H1 (cell line): ENCODE data around the gene PALD1. TPM values are rescaled to one million over a fixed set of nuclear protein-coding genes. Genes with fewer than 3 reads are reported as not detected.

ENCODE experiments used
- CTCF ChIA-PET: fragments of 300-600 bp; sonication (Branson Sonifier 250); formaldehyde crosslinking; loops from one replicate; lab custom pipeline; 2021; ENCODE audit not compliant: partially characterized antibody; lab: Charles Lee
- POLR2A ChIA-PET: fragments of 300-600 bp; sonication (Branson Sonifier 250); formaldehyde crosslinking; loops from one replicate; lab custom pipeline; 2021; ENCODE audit warnings: inconsistent platforms; ENCODE audit not compliant: partially characterized antibody; lab: Charles Lee
- DNase-seq, 2 experiments: peaks; one replicate each; pipeline versions ENCODE4 v3.0.0 to v3.0.0-alpha.2; 2010 to 2022; ENCODE audit warnings: low spot score in 2 of 2, low read depth in 1 of 2, mixed read lengths in 1 of 2
- FAIRE-seq: peaks from 2 replicates; lab custom pipeline; 2011; peaks lifted over from hg19 to GRCh38; lab: Jason Lieb, UNC
- H2AFZ ChIP-seq: 2 replicates; pipeline ENCODE4 v1.8.1; 2012; ENCODE audit warnings: low read length, inconsistent platforms
- H2AK5ac ChIP-seq: 2 replicates; pipeline ENCODE4 v1.6.1; 2013; ENCODE audit warnings: low read depth, low read length
- H2BK120ac ChIP-seq: replicated peaks from 2 replicates; pipeline ENCODE3; 2013; ENCODE audit warnings: low read depth, low read length, inconsistent platforms
- H2BK12ac ChIP-seq: 2 replicates; pipeline ENCODE4 v1.6.1; 2013; ENCODE audit warnings: low read depth, low read length
- H2BK15ac ChIP-seq: 2 replicates; pipeline ENCODE4 v1.6.1; 2013; ENCODE audit warnings: low read length
- H2BK20ac ChIP-seq: 2 replicates; pipeline ENCODE4 v1.6.1; 2013; ENCODE audit warnings: low read length
- H2BK5ac ChIP-seq: 2 replicates; pipeline ENCODE4 v1.6.1; 2013; ENCODE audit warnings: low read depth, low read length
- H3K14ac ChIP-seq: 2 replicates; pipeline ENCODE4 v1.6.1; 2013; ENCODE audit warnings: inconsistent platforms; ENCODE audit not compliant: insufficient read length
- H3K18ac ChIP-seq: 2 replicates; pipeline ENCODE4 v1.6.1; 2013; ENCODE audit warnings: low read length; ENCODE audit errors: extremely low read depth
- H3K23ac ChIP-seq: 2 replicates; pipeline ENCODE4 v1.6.1; 2013; ENCODE audit warnings: inconsistent platforms; ENCODE audit not compliant: insufficient read length
- H3K23me2 ChIP-seq: 2 replicates; pipeline ENCODE4 v1.6.1; 2013; ENCODE audit warnings: low read depth, low read length
- H3K27ac ChIP-seq: 2 replicates; pipeline ENCODE4 v1.6.1; 2011; ENCODE audit warnings: low read depth, low read length, inconsistent platforms
- H3K27me3 ChIP-seq, 4 experiments: replicated peaks in 1 of 4; 1 replicate in 1 of 4; 2 replicates in 3 of 4; pipeline versions ENCODE4 v1.6.1 to v1.8.1; 2011 to 2013; ENCODE audit warnings: low read length in 3 of 4, mild to moderate bottlenecking in 3 of 4, inconsistent platforms in 2 of 4, mixed read lengths in 2 of 4, moderate library complexity in 1 of 4; ENCODE audit not compliant: control insufficient read depth in 3 of 4, insufficient read depth in 3 of 4; ENCODE audit errors: extremely low read depth in 1 of 4
- H3K36me3 ChIP-seq, 4 experiments: 2 replicates each; pipeline versions ENCODE4 v1.6.1 to v1.8.1; 2011 to 2013; ENCODE audit warnings: mild to moderate bottlenecking in 4 of 4, low read length in 3 of 4, moderate library complexity in 2 of 4, control low read depth in 1 of 4, inconsistent platforms in 1 of 4; ENCODE audit not compliant: insufficient read depth in 4 of 4, control insufficient read depth in 2 of 4
- H3K4ac ChIP-seq: replicated peaks from 2 replicates; pipeline ENCODE3; 2013; ENCODE audit warnings: low read length, low read depth, mixed read lengths, inconsistent platforms; ENCODE audit not compliant: insufficient read length
- H3K4me1 ChIP-seq, 4 experiments: replicated peaks in 1 of 4; 1 replicate in 1 of 4; 2 replicates in 3 of 4; pipeline versions ENCODE4 v1.6.1 to v1.8.1; 2011 to 2013; ENCODE audit warnings: low read length in 3 of 4, inconsistent platforms in 2 of 4, mixed read lengths in 1 of 4; ENCODE audit not compliant: insufficient read depth in 4 of 4, control insufficient read depth in 3 of 4
- H3K4me2 ChIP-seq, 2 experiments: 2 replicates each; pipeline versions ENCODE4 v1.6.1 to v1.8.1; 2011 to 2013; ENCODE audit warnings: low read depth in 2 of 2, low read length in 2 of 2, control low read depth in 1 of 2, inconsistent platforms in 1 of 2, mild to moderate bottlenecking in 1 of 2; ENCODE audit not compliant: insufficient read depth in 1 of 2
- H3K4me3 ChIP-seq, 4 experiments: fragments of 200-600, 300-600 bp in 1 of 4; sonication (generic), shearing (Covaris generic), sonication (Bioruptor Twin) in 1 of 4; 2 replicates each; pipeline versions ENCODE4 v1.5.1 to v1.8.1; 2011 to 2016; ENCODE audit warnings: low read length in 4 of 4, low read depth in 3 of 4, control low read depth in 2 of 4, inconsistent platforms in 2 of 4, mild to moderate bottlenecking in 2 of 4, mixed read lengths in 1 of 4, moderate library complexity in 1 of 4; ENCODE audit not compliant: insufficient read depth in 2 of 4; ENCODE audit errors: extremely low read depth in 1 of 4
- H3K56ac ChIP-seq: replicated peaks from 2 replicates; pipeline ENCODE3; 2013; ENCODE audit warnings: low read depth, mild to moderate bottlenecking, mixed read lengths, low read length, inconsistent platforms; ENCODE audit not compliant: insufficient read length
- H3K79me1 ChIP-seq: 2 replicates; pipeline ENCODE4 v1.6.1; 2013; ENCODE audit warnings: low read depth, low read length, control low read depth
- H3K79me2 ChIP-seq, 2 experiments: 2 replicates each; pipeline versions ENCODE4 v1.6.1 to v1.8.1; 2012 to 2013; ENCODE audit warnings: low read length in 2 of 2, mild to moderate bottlenecking in 2 of 2, inconsistent platforms in 1 of 2; ENCODE audit not compliant: insufficient read depth in 2 of 2, control insufficient read depth in 1 of 2
- H3K9ac ChIP-seq, 4 experiments: replicated peaks in 1 of 4; 1 replicate in 1 of 4; 2 replicates in 3 of 4; pipeline versions ENCODE4 v1.6.1 to v1.8.1; 2011 to 2013; ENCODE audit warnings: low read depth in 3 of 4, low read length in 3 of 4, control low read depth in 2 of 4, mild to moderate bottlenecking in 2 of 4, moderate library complexity in 2 of 4, inconsistent platforms in 1 of 4; ENCODE audit errors: extremely low read depth in 1 of 4
- H3K9me3 ChIP-seq, 2 experiments: 2 replicates each; pipeline versions ENCODE4 v1.6.1 to v1.8.1; 2012 to 2013; ENCODE audit warnings: mild to moderate bottlenecking in 2 of 2, moderate library complexity in 2 of 2, control low read depth in 1 of 2, inconsistent platforms in 1 of 2, low read depth in 1 of 2, low read length in 1 of 2, mixed read lengths in 1 of 2; ENCODE audit not compliant: insufficient read depth in 2 of 2
- H4K20me1 ChIP-seq, 2 experiments: replicated peaks in 1 of 2; 2 replicates each; pipeline versions ENCODE3 to v1.8.1; 2011 to 2013; ENCODE audit warnings: inconsistent platforms in 2 of 2, low read length in 2 of 2, mild to moderate bottlenecking in 1 of 2; ENCODE audit not compliant: insufficient read depth in 2 of 2, control insufficient read depth in 1 of 2
- H4K5ac ChIP-seq: 2 replicates; pipeline ENCODE4 v1.6.1; 2013; ENCODE audit warnings: low read length, low read depth, mixed read lengths, inconsistent platforms; ENCODE audit not compliant: insufficient read length
- H4K8ac ChIP-seq: 2 replicates; pipeline ENCODE4 v1.8.0; 2013; ENCODE audit warnings: mild to moderate bottlenecking, moderate library complexity, low read length, inconsistent platforms; ENCODE audit not compliant: insufficient read depth; ENCODE audit errors: extremely low read depth
- H4K91ac ChIP-seq: replicated peaks from 2 replicates; pipeline ENCODE3; 2013; ENCODE audit warnings: low read length, mixed read lengths, inconsistent platforms; ENCODE audit not compliant: insufficient read length
- EZH2 ChIP-seq: fragments of 200-600 bp; sonication (generic); IDR thresholded peaks from 2 replicates; pipeline ENCODE4 v1.7.1; 2012; ENCODE audit warnings: low read depth, mild to moderate bottlenecking, moderate library complexity, low read length, inconsistent platforms; ENCODE audit not compliant: severe bottlenecking
- FOSL1 ChIP-seq: IDR thresholded peaks from 2 replicates; pipeline ENCODE4 v1.6.1; 2011; ENCODE audit warnings: mild to moderate bottlenecking, low read depth, low read length, moderate library complexity; ENCODE audit not compliant: insufficient read depth
- GTF2F1 ChIP-seq: IDR thresholded peaks from 2 replicates; pipeline ENCODE4 v1.6.1; 2012; ENCODE audit warnings: low read depth, low read length, improper control_type of control experiment, borderline replicate concordance
- RXRA ChIP-seq: IDR thresholded peaks from 2 replicates; pipeline ENCODE4 v1.6.1; 2011; ENCODE audit warnings: low read depth, mild to moderate bottlenecking, low read length, moderate library complexity; ENCODE audit not compliant: insufficient read depth
- SAP30 ChIP-seq: fragments of 300-600 bp; sonication (generic); IDR thresholded peaks from 2 replicates; pipeline ENCODE4 v1.7.1; 2012; ENCODE audit warnings: low read length, moderate library complexity, mild to moderate bottlenecking, inconsistent platforms; ENCODE audit not compliant: insufficient read depth, insufficient replicate concordance
- SIRT6 ChIP-seq: IDR thresholded peaks from one replicate; pipeline ENCODE4 v1.7.1; 2012; ENCODE audit warnings: low read length, inconsistent platforms
- SIX5 ChIP-seq: IDR thresholded peaks from 2 replicates; pipeline ENCODE4 v1.6.1; 2011; ENCODE audit warnings: mild to moderate bottlenecking, low read depth, low read length
- SP4 ChIP-seq: IDR thresholded peaks from 2 replicates; pipeline ENCODE4 v1.6.1; 2012; ENCODE audit warnings: low read length, inconsistent platforms
- TBP ChIP-seq: IDR thresholded peaks from 2 replicates; pipeline ENCODE4 v1.6.1; 2011; ENCODE audit warnings: low read depth, low read length, improper control_type of control experiment
- TEAD4 ChIP-seq: IDR thresholded peaks from 2 replicates; pipeline ENCODE4 v1.6.1; 2012; ENCODE audit warnings: low read depth, low read length, inconsistent platforms, mixed read lengths
- WGBS, 2 experiments: shearing (Covaris generic) in 1 of 2; methylation state at CpG; one replicate each; pipeline versions ENCODE4 v1.1.6 to v1.1.7; 2013 to 2015; ENCODE audit warnings: low lambda C conversion rate in 2 of 2, mixed read lengths in 2 of 2, inconsistent platforms in 1 of 2, low coverage in 1 of 2, missing lambda C conversion rate in 1 of 2; ENCODE audit not compliant: insufficient replicate concordance in 2 of 2, insufficient coverage in 1 of 2, insufficient read length in 1 of 2; ENCODE audit errors: extremely low coverage in 1 of 2, missing lambda C conversion rate in 1 of 2; 5-methylcytosine and 5-hydroxymethylcytosine counted together
- polyA plus RNA-seq, 7 experiments: library from polyadenylated mRNA; depleted of rRNA in 3 of 7; stranded (reverse) in 5 of 7; unstranded in 2 of 7; fragments of >200 nt in 5 of 7; fragments of 200-250 nt in 2 of 7; gene quantifications; 1 replicate in 5 of 7; 2 replicates in 1 of 7; 4 replicates in 1 of 7; pipeline versions ENCODE4 v1.2.1 to v1.2.3, GENCODE V29; 2011 to 2013; ENCODE audit warnings: missing spikeins in 2 of 7, mixed read lengths in 2 of 7
- total RNA-seq: library from RNA; stranded (reverse); fragmentation: NEBNext Ultra II Directional; extraction: Animal tissue kit (Norgen Biotek cat#: 25700); gene quantifications from 2 replicates; pipeline ENCODE4 v1.2.1, GENCODE V29; 2021

Gene PALD1
- total and polyA plus RNA-seq, 2 of the 8 experiments (the other 6 are each of a cell fraction or from before 2014, with no cell fraction given), result 13.3 to 32.8 TPM

DNA sequence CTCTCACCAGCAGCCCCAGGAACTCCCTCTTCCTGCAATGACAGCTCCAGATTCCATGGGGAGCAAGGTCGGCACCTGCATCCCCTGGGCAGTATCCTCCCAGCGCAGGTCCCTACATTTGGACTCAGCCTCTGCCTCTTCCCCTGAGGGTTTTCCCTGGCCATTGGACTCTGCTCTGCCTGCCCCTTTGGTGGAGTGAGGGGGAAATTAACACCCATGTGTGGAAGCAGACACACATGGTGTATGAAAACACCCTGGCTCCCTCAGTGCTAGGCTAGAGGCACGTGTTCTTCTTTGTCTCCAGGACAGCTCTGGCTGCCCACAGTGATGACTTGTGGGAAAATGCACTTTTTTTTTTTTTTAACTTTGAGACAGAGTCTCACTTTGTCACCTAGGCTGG, 115.6 kb downstream of the PALD1 start:
- no peak overlapping the region for H2AK5ac ChIP-seq
- H3K4me1 ChIP-seq, result peaks cover 0 to 4% (median 0%) of the 10 kb centered on the region in 4 experiments; a peak in 3 of 7 replicates
- H3K36me3 ChIP-seq, result no peaks in the 10 kb centered on the region
- H2BK15ac ChIP-seq, result no peak overlapping the region
- H4K91ac ChIP-seq, result peak overlapping the region; percentile 68
- H3K4me2 ChIP-seq, result no peak overlapping the region
- H2BK12ac ChIP-seq, result peak overlapping the region; percentile 80; the same call in 1 of the 2 replicates
- no peak overlapping the region for H3K56ac ChIP-seq
- no peak overlapping the region for H2BK20ac ChIP-seq
- H3K4me3 ChIP-seq, result no peak overlapping the region
- FAIRE-seq, result no peak
- no peaks in the 10 kb centered on the region for H3K79me1 ChIP-seq
- peak overlapping the region; percentile 89 for H3K4ac ChIP-seq
- H3K9ac ChIP-seq, result no peak overlapping the region
- H3K23me2 ChIP-seq, result no peaks in the 10 kb centered on the region
- 90% methylated on average over 3 of the region's 3 CpGs; no CpG with 5 or more reads in 1 of the 2 experiments for WGBS, 2 experiments
- 0 out of 2 replicates have a peak overlapping the region, but pooled peaks have one; percentile 34 for H2AFZ ChIP-seq
- POLR2A ChIA-PET, result interaction anchor here (0.6 kb wide), 1 partner anchor 115 kb away, joined by 4 read pairs; no protein-coding TSS in a partner anchor
- H3K79me2 ChIP-seq, result no peaks in the 10 kb centered on the region
- no peak overlapping the region for H3K27ac ChIP-seq
- no peaks in the 10 kb centered on the region for H3K9me3 ChIP-seq
- no peak overlapping the region for H3K23ac ChIP-seq
- H3K14ac ChIP-seq, result no peak overlapping the region
- no peak overlapping the region for H4K5ac ChIP-seq
- no peak overlapping the region; the same call in 1 of the 2 replicates for H4K8ac ChIP-seq
- H2BK120ac ChIP-seq, result no peak overlapping the region
- CTCF ChIA-PET, result interaction anchor here (0.6 to 5.3 kb wide), 10 partner anchors 9 to 324 kb away, joined by 3 to 26 read pairs (median 4); no protein-coding TSS in a partner anchor
- no peak for TF ChIP-seq GTF2F1
- no peak for TF ChIP-seq SIX5
- no peak for TF ChIP-seq FOSL1
- TF ChIP-seq RXRA, result no peak
- no peak for TF ChIP-seq EZH2
- no peak for TF ChIP-seq SAP30
- TF ChIP-seq TBP, result no peak
- no peak for TF ChIP-seq SP4
- TF ChIP-seq SIRT6, result no peak
- TF ChIP-seq TEAD4, result no peak
- peak overlapping the region; percentile 40; the same call in 1 of the 2 replicates for H3K18ac ChIP-seq
- H2BK5ac ChIP-seq, result no peak overlapping the region
- H4K20me1 ChIP-seq, result no peaks in the 10 kb centered on the region
- peaks cover 0 to 2% (median 0%) of the 10 kb centered on the region in 4 experiments; a peak in 1 of 7 replicates for H3K27me3 ChIP-seq
- no peak for DNase-seq
